GM21447 (cell line): ENCODE measurements around the gene EVI5L.
"Not testable (repeated sequence)": the region's sequence is repeated elsewhere in the genome, so short reads cannot be mapped to it uniquely, and the experiment has no call there.

Experiments
- ATAC-seq: cut with Tn5 transposase; IDR thresholded peaks from one replicate; pipeline ENCODE4 v1.9.1; 2021; ENCODE audit not compliant: unreplicated experiment

Gene EVI5L

DNA sequence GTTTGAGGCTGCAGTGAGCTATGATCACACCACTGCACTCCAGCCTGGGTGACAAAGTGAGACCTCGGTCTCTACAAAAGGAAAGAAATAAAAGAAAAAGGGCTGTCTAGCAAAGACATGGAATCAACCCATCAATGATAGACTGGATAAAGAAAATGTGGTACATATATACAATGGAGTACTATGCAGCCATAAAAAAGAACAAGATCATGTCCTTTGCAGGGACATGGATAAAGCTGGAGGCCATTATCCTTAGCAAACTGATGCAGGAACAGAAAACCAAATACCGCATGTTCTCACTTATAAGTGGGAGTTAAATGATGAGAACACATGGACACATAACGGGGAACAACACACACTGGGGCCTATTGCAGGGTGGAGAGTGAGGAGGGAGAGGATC, 14.0 kb upstream of the EVI5L start:
- ATAC-seq = not testable (repeated sequence)

DNA sequence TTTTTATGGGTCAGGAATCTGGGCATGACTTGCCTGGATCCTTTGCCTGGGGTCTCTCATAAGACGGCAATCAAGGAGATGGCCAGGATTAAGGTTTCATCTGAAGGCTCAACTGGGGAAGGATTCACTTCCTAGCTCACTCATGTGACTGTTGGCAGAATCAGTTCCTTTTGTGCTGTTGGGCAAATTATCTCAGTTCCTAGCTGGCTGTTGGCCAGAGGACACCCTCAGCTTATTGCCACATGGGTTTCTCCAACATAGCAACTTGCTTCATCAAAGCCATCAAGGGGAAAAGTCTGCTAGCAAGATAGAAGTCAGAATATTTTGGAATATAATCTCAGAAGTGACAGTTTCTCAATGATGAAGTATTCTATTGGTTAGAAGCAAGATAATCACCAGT, 12.2 kb upstream of the EVI5L start:
- no peak for ATAC-seq

DNA sequence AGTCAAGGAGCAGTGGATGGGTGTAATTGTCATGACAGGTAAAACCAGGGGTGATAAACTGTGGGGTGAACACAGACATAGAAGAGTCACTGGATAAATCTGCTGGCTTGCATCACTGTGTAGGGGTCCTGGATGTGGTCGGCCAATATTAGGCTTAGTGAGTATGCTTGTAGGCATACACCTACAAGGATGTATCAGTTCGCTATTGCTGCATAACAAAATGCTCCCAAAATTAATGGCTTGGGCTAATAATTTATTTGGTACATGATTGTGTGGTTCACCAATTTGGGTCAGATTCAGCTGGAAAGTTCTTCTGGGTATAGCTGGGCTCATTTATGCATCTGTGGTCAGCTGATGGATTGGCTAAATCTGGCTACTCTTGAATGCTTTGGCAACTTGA, 11.2 kb upstream of the EVI5L start:
- ATAC-seq = no peak

DNA sequence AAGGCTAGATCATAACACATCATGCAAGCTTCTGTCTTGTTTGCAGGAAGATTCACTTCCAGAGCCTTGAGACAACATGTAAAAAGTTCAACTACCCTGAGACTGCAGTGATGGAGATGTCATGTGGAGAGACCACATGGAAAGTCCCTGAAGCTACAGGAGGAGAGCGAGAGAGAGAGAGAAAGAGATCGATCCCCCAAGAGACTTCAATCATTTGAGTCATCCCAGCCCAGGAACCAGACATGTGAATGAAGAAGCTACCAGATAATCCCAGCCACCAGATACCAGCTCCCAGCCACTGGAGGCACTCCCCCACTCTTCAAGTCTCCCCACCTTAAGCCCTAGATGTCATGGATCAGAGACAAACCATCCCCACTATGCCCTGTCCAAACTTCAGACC, 10.7 kb upstream of the EVI5L start:
- ATAC-seq = no peak

GRCh38 chr19:7820588-7820987, 9.4 kb upstream of the EVI5L start:
- ATAC-seq = no peak

DNA sequence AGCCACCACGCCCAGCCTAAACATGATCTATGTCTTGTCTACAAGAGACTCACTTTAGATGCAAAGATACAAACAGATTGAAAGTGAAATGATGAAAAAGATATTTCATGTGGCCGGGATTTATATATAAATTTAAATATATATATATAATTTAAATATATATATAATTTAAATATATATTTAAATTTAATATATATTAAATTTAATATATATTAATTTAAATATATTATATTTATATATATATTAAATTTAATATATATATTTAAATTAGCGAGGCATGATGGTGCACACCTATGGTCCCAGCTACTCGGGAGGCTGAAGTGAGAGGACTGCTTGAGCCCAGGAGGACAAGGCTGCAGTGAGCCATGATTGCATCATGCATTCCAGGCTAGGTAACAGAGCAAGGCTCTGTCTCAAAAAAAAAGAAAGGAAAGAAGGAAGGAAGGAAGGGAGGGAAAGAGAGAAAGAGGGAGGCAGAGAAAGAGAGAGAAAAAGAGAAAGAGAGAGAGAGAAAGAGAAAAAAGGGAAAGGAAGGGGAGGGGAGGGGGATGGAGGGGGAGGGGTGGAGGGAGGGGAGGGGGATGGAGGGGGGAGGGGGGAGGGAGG, 7.0 kb upstream of the EVI5L start:
- ATAC-seq = no peak

GRCh38 chr19:7823686-7824301, 6.2 kb upstream of the EVI5L start:
- ATAC-seq = no peak

DNA sequence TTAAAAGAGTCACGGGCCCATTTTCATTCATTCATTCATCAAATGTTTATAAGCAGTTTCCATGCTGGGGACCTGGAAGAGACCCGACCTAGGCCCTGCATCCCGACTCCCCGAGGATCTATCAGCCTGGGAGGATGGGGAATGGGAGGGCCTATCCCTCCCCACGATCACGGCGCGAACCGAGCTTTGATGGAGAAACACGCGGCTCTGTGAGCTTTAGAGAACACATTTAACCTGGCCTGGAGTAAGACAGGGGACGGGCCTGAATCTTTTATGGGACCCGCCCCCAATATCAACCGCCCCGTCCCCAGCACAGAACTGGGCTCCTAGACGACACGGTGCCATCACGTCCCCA, 875 bp upstream of the EVI5L start:
- no peak for ATAC-seq

DNA sequence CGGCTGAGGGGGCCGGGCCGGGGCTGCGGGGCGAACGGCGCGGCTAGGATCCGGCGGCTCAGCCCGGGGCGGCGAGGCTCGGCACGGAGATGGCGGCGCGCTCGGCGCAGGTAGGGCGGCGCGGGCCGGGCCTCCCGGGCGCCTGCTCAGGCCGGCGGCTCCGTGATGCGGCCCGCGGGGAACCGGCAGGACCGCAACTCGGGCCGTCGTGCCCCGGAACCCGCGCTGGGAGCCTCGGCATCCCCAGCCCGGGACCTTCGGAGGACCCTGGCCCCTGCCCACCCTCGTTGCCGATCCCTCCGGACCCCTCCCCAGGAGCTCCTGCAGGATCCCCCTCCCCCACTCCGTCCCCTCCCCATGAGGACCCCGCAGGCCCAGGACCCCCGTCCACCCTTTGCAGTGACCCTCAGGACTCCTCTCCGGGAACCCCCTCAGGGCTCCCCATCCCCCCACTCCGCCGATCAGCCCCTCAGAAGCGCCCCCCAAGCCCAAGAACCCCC, 304 bp downstream of the EVI5L start:
- peak; percentile 2 for ATAC-seq

DNA sequence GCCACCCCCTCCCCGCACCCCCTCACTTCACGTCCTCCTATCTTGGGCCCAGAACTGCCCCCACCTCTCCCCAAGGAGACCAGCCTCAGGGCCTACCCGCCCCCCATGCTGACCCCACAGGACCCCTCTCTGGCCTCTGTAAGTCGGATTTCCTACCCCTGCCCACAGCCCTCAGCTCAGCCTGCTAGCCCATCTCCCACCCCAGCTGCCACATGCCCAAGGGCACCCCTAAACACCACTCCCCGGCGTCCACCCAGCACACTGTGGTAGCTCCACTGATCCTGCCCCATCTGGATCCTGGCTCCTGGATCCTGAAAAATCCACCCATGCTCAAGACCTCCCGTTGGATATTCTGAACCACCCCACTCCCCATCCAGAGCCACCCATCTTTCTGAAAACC, 805 bp downstream of the EVI5L start:
- ATAC-seq = no peak

DNA sequence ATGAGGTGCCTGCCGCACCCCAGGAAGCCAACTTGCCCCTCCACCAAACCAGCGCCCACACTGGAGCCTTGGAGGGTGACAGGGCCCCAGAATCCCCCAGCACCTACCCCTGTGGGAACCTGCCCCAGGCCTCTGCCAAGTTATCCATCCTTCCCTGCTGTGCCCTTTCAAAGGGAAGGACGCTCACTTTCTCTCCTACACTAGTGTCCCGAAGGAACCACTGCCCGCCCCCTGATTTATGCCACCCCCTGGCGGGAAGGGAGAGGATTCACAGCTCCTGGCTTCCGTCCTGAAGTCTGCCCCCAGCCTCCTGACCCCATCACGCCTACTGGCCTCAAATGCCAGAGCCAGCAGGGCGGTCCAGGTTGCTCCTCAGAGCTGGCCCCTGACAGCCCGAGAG, 1.4 kb downstream of the EVI5L start:
- ATAC-seq = no peak

DNA sequence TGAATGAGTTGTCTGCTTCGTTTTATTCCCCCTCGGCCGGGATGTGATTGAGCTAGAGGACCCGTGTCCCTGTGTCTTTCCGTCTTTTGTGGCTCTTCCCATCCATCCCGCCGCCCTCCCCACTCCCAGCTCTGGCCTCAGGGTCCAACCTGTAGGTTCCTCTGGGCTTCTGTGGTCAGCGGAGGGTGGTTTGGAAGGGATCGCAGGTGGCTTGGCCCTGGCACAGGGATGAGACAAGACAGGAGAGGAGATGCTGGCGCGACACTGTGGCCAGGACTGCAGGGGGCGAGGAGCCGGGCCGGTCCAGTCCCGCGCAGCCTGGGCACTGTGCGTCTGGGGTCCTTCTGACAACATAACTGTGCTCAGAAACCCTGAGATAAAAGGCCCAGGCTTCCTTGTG, 2.0 kb downstream of the EVI5L start:
- ATAC-seq = no peak

GRCh38 chr19:7832781-7833180, 2.8 kb downstream of the EVI5L start:
- no peak for ATAC-seq

- ATAC-seq = no peak
These were observed 3.4 kb downstream of the EVI5L start for GRCh38 chr19:7833225-7834099.

DNA sequence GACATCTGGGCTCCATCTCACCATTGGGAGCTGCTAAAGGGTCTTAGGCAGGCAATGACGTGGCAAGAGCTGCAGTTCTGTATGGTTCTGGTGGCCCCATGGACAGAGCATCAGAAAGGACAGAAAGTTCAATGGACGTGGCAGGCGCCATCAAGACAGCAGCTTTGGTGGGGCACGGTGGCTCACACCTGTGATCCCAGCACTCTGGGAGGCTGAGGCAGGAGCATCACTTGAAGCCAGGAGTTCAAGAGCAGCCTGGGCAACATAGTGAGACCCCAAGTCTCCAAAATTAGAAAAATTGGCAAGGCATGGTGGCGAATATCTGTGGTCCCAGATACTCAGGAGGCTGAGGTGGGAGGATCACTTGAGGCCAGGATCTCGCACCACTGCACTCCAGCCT, 9.5 kb downstream of the EVI5L start:
- ATAC-seq = no peak

GRCh38 chr19:7840629-7841028, 10.6 kb downstream of the EVI5L start:
- ATAC-seq = no peak

DNA sequence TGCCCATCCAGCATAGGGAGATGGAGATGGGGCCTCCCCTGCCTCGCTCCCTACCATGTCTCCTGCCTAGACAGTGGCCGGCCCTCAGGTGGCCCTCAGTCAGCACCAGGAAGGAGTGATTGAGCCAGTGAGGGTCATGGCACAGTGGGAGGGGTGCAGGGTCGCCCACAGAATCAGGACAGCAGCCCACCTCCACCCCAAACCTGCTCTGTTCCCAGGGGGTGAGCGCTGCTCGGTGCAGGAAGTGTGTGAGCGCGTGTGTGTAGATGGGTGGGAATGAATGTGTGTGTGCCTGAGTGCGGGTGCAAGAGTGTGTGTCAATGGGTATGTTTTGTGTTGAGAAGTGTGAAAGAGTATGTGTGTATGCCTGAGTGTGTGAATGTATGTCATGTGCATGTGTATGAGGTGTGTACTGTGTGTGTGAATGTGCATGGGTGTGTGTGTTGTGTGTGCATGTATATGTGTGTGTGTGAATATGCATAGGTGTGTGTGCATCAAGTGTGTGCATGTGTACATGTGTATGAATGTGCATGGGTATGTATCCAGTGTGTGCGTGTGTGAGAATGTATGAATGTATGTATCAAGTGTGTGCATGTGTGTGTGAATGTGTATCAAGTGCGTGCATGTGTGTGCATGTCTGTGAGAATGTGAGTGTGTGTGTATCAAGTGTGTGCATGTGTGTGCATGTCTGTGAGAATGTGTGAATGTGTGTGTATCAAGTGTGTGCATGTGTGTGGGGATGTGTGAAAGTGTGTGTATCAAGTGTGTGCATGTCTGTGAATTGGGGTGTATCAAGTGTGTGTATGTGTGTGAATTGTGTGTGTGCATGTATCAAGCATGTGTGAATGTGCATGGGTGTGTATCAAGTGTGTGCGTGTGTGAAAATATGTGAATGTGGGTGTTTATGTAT, 12.0 kb downstream of the EVI5L start:
- ATAC-seq = no peak

- no peak for ATAC-seq
These were observed 12.8 kb downstream of the EVI5L start for GRCh38 chr19:7842661-7843294.

DNA sequence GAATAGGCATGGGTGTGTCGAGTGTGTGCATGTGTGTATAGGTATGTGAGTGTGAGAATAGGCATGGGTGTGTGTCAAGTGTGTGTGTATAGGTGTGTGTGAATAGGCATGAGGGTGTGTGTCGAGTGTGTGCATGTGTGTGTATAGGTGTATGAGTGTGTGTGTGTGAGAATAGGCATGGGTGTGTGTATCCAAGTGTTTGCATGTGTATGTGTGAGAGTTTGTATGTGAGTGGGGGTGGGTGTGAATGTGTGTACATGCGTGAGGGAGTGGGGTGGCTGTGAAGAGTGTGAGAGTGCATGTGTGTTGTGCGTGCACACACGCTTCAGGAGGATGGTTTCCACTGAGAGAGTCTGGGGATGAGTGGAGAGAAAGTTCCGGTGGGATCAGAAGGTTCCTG, 13.5 kb downstream of the EVI5L start:
- ATAC-seq = no peak

- ATAC-seq = no peak
These were observed 14.4 kb downstream of the EVI5L start for GRCh38 chr19:7844405-7844804.

GRCh38 chr19:7844951-7845350, 14.9 kb downstream of the EVI5L start:
- ATAC-seq = no peak
